ENCODE data around the gene KCNJ8.

DNA sequence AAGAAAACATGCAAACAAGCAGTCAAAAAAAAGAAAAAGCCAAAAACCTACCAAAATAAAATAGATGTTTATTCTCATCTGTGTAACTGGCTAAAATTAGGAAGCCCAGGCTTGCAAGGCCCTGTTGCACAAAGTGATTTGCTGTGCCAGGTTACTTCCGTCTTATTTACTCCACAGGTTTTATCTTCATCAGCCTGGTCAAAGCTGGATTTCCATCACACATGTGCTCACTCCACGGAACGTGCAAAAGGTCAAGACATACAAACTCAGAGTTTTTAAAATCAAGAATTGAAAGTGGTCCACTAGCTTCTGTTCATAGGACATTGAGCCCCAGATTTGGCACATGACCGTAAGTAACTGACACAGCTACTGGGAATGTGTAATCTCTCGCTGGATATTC, 14.8 kb downstream of the KCNJ8 start:
- TF ChIP-seq, protein P1, sequence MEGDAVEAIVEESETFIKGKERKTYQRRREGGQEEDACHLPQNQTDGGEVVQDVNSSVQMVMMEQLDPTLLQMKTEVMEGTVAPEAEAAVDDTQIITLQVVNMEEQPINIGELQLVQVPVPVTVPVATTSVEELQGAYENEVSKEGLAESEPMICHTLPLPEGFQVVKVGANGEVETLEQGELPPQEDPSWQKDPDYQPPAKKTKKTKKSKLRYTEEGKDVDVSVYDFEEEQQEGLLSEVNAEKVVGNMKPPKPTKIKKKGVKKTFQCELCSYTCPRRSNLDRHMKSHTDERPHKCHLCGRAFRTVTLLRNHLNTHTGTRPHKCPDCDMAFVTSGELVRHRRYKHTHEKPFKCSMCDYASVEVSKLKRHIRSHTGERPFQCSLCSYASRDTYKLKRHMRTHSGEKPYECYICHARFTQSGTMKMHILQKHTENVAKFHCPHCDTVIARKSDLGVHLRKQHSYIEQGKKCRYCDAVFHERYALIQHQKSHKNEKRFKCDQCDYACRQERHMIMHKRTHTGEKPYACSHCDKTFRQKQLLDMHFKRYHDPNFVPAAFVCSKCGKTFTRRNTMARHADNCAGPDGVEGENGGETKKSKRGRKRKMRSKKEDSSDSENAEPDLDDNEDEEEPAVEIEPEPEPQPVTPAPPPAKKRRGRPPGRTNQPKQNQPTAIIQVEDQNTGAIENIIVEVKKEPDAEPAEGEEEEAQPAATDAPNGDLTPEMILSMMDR (IDR thresholded peaks at IDR 0.05; ENCODE audit: insufficient read depth, low read length) = no peak
- TF ChIP-seq, protein P2, sequence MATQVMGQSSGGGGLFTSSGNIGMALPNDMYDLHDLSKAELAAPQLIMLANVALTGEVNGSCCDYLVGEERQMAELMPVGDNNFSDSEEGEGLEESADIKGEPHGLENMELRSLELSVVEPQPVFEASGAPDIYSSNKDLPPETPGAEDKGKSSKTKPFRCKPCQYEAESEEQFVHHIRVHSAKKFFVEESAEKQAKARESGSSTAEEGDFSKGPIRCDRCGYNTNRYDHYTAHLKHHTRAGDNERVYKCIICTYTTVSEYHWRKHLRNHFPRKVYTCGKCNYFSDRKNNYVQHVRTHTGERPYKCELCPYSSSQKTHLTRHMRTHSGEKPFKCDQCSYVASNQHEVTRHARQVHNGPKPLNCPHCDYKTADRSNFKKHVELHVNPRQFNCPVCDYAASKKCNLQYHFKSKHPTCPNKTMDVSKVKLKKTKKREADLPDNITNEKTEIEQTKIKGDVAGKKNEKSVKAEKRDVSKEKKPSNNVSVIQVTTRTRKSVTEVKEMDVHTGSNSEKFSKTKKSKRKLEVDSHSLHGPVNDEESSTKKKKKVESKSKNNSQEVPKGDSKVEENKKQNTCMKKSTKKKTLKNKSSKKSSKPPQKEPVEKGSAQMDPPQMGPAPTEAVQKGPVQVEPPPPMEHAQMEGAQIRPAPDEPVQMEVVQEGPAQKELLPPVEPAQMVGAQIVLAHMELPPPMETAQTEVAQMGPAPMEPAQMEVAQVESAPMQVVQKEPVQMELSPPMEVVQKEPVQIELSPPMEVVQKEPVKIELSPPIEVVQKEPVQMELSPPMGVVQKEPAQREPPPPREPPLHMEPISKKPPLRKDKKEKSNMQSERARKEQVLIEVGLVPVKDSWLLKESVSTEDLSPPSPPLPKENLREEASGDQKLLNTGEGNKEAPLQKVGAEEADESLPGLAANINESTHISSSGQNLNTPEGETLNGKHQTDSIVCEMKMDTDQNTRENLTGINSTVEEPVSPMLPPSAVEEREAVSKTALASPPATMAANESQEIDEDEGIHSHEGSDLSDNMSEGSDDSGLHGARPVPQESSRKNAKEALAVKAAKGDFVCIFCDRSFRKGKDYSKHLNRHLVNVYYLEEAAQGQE (IDR thresholded peaks at IDR 0.05; ENCODE audit: insufficient replicate concordance, low read depth) = no peak
- no peak for TF ChIP-seq GABPA (IDR thresholded peaks at IDR 0.05; ENCODE audit: low read depth)
- no peak for TF ChIP-seq POLR2AphosphoS5 (IDR thresholded peaks at IDR 0.05; ENCODE audit: low read depth)
- no peak for TF ChIP-seq SPI1 (IDR thresholded peaks at IDR 0.05; ENCODE audit: borderline replicate concordance, low read depth)

Data from HL-60 (cell line).